Activated T-helper 17 cell treated with anti-CD3 and anti-CD28 coated beads, Interleukin-2, amount 50 U/mL, for 72 hours (primary cell): ENCODE measurements around the gene MTOR. TPM values are rescaled to one million over a fixed set of nuclear protein-coding genes. Genes with fewer than 3 reads are reported as not detected.
"Not testable (repeated sequence)": the region's sequence is repeated elsewhere in the genome, so short reads cannot be mapped to it uniquely, and the experiment has no call there.

Source experiments
- ATAC-seq: fragments of 150-1000 bp; cut with Tn5 transposase; replicated peaks from 2 replicates; pipeline ENCODE4 v1.10.0; 2021; ENCODE audit warnings: mild to moderate bottlenecking, moderate library complexity
- H3K27ac Mint-ChIP-seq: one replicate; pipeline ENCODE4 v1.8.0; 2022; ENCODE audit warnings: mixed read lengths
- H3K27me3 Mint-ChIP-seq: one replicate; pipeline ENCODE4 v1.8.0; 2022; ENCODE audit warnings: mixed read lengths
- H3K36me3 Mint-ChIP-seq: one replicate; pipeline ENCODE4 v1.8.0; 2022; ENCODE audit warnings: low read depth, mild to moderate bottlenecking, mixed read lengths
- H3K4me1 Mint-ChIP-seq: one replicate; pipeline ENCODE4 v1.8.0; 2022; ENCODE audit warnings: mixed read lengths
- H3K4me3 Mint-ChIP-seq: one replicate; pipeline ENCODE4 v1.8.0; 2022; ENCODE audit warnings: mild to moderate bottlenecking, mixed read lengths
- H3K9me3 Mint-ChIP-seq: one replicate; pipeline ENCODE4 v1.8.0; 2022; ENCODE audit warnings: mixed read lengths
- total RNA-seq, 2 donors: library from RNA; stranded (reverse); gene quantifications; one replicate each; pipeline ENCODE4 v1.2.3, GENCODE V29; 2022

The MTOR gene
- total RNA-seq, 2 donors from 2014 or later: 22.4 to 38.0 TPM

- not testable (repeated sequence) for ATAC-seq, H3K9me3 Mint-ChIP-seq, H3K27me3 Mint-ChIP-seq, H3K4me1 Mint-ChIP-seq, H3K4me3 Mint-ChIP-seq, H3K27ac Mint-ChIP-seq
- H3K36me3 Mint-ChIP-seq: peaks cover 65% of the 10 kb centered on the region
Measured at GRCh38 chr1:11166744-11167143, 95.6 kb downstream of the MTOR start.

DNA sequence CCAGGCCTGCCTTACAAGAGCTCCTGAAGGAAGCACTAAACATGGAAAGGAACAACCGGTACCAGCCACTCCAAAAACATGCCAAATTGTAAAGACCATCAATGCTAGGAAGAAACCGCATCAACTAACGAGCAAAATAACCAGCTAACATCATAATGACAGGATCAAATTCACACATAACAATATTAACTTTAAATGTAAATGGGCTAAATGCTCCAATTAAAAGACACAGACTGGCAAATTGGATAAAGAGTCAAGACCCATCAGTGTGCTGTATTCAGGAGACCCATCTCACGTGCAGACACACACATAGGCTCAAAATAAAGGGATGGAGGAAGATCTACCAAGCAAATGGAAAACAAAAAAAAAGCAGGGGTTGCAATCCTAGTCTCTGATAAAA is 99.6 kb downstream of the MTOR start:
- not testable (repeated sequence) for H3K27ac Mint-ChIP-seq, H3K9me3 Mint-ChIP-seq, H3K4me1 Mint-ChIP-seq, H3K27me3 Mint-ChIP-seq, ATAC-seq, H3K4me3 Mint-ChIP-seq
- peaks cover 82% of the 10 kb centered on the region for H3K36me3 Mint-ChIP-seq

DNA sequence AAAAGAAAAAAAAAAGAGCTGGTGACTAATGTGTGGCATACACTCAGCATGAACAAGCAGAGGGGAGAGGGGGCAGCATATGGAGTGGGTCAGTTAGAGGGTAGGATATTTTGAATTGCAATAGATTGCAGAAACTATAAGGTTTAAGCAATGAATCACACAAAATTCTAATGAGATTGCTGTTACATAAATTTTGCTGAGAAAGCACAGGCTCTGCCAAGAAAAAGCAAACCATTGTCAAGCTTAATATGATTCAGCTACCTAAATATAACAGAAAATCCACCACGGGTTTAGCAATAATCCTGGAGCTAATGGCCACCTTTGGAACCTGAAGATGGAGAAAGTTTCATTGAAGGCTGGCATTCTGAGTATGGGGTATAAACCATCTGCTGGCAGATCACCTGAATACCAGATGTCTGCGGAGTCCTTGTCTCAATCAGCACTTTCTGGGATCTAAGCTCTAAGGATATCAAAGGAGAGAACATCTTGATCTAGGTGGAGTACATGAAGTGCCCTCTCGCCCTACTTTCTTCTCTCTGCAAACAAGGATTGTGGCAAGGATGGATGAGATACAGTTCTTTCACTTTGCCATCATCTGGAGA is 103.5 kb downstream of the MTOR start:
- peaks cover 84% of the 10 kb centered on the region for H3K36me3 Mint-ChIP-seq
- H3K9me3 Mint-ChIP-seq: no peaks in the 10 kb centered on the region
- no peak for ATAC-seq
- no peak overlapping the region for H3K4me3 Mint-ChIP-seq
- peak overlapping the region; percentile 40 for H3K27ac Mint-ChIP-seq
- peaks cover 17% of the 10 kb centered on the region for H3K4me1 Mint-ChIP-seq
- H3K27me3 Mint-ChIP-seq: no peaks in the 10 kb centered on the region

- ATAC-seq: no peak
- Mint-ChIP-seq H3K9me3 (no peaks in the 10 kb centered on the region), H3K27ac (peak overlapping the region; percentile 40), H3K4me1 (peaks cover 17% of the 10 kb centered on the region), H3K36me3 (peaks cover 83% of the 10 kb centered on the region), H3K4me3 (no peak overlapping the region), H3K27me3 (no peaks in the 10 kb centered on the region)
Measured at GRCh38 chr1:11158291-11158690, 104.1 kb downstream of the MTOR start.

- no peak overlapping the region for H3K4me3 Mint-ChIP-seq
- H3K36me3 Mint-ChIP-seq: peaks cover 83% of the 10 kb centered on the region
- H3K9me3 Mint-ChIP-seq: no peaks in the 10 kb centered on the region
- ATAC-seq: peak; percentile 49
- peak overlapping the region; percentile 40 for H3K27ac Mint-ChIP-seq
- peaks cover 17% of the 10 kb centered on the region for H3K4me1 Mint-ChIP-seq
- H3K27me3 Mint-ChIP-seq: no peaks in the 10 kb centered on the region
Measured at GRCh38 chr1:11157867-11158266, 104.5 kb downstream of the MTOR start.

DNA sequence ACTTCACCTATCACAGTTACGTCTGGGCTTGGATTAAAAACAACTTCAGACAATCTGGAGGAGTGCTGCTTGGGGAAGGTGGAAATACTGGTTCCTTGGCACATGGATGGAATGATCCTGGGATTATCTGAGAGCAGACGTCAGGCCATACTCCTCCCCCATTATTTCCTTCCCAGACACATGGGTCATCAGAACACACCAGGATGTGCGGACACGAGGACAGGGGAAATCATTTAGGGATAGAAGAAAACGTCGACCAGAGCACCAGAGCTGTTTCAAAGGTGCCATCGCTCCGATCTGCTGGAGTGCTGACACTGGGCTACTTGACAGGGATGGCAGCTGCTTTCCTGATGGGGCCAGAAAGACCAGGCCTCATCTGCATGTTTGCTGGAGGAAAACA is 105.0 kb downstream of the MTOR start:
- peak overlapping the region; percentile 40 for H3K27ac Mint-ChIP-seq
- peaks cover 85% of the 10 kb centered on the region for H3K36me3 Mint-ChIP-seq
- no peaks in the 10 kb centered on the region for H3K27me3 Mint-ChIP-seq
- H3K9me3 Mint-ChIP-seq: no peaks in the 10 kb centered on the region
- peak overlapping the region; percentile 13 for H3K4me3 Mint-ChIP-seq
- H3K4me1 Mint-ChIP-seq: peaks cover 17% of the 10 kb centered on the region
- no peak for ATAC-seq

GRCh38 chr1:11156963-11157362 is 105.4 kb downstream of the MTOR start:
- Mint-ChIP-seq H3K4me3 (peak overlapping the region; percentile 13), H3K36me3 (peaks cover 82% of the 10 kb centered on the region), H3K27me3 (no peaks in the 10 kb centered on the region), H3K9me3 (no peaks in the 10 kb centered on the region), H3K27ac (peak overlapping the region; percentile 40), H3K4me1 (peaks cover 17% of the 10 kb centered on the region)
- peak; percentile 83 for ATAC-seq

GRCh38 chr1:11156441-11156840 is 105.9 kb downstream of the MTOR start:
- peaks cover 17% of the 10 kb centered on the region for H3K4me1 Mint-ChIP-seq
- ATAC-seq: no peak

DNA sequence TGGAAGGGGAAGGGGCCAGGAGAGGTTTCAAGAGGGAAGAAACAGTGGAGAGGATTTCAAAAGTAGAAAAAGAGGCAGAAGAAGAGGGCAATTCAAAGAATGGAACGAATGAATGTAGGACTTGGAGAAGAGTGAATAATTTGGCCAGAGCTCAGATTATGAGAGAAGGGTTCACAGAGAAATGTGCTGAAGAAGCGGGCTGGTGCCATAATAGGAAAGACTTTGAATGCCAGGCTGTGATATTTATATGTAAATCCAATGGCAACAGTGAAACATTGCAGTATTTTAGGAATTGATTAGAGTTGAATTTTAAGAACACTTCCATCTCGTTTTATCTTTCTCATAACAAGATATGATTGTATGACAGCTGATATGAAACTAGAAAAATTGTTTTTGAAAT is 109.2 kb downstream of the MTOR start:
- no peak for ATAC-seq
- Mint-ChIP-seq H3K4me3 (no peak overlapping the region), H3K4me1 (peaks cover 14% of the 10 kb centered on the region), H3K9me3 (no peaks in the 10 kb centered on the region), H3K36me3 (peaks cover 88% of the 10 kb centered on the region), H3K27ac (no peak overlapping the region), H3K27me3 (no peaks in the 10 kb centered on the region)

More at GRCh38 chr1:11156441-11156840, 105.9 kb downstream of the MTOR start:
- H3K4me3 Mint-ChIP-seq: peak overlapping the region; percentile 13
- H3K27me3 Mint-ChIP-seq: no peaks in the 10 kb centered on the region
- no peaks in the 10 kb centered on the region for H3K9me3 Mint-ChIP-seq
- H3K27ac Mint-ChIP-seq: peak overlapping the region; percentile 40
- peaks cover 82% of the 10 kb centered on the region for H3K36me3 Mint-ChIP-seq

GRCh38 chr1:11152755-11153154 is 109.6 kb downstream of the MTOR start:
- Mint-ChIP-seq H3K27me3 (no peaks in the 10 kb centered on the region), H3K9me3 (no peaks in the 10 kb centered on the region), H3K4me1 (peaks cover 11% of the 10 kb centered on the region), H3K4me3 (no peak overlapping the region), H3K36me3 (peaks cover 88% of the 10 kb centered on the region), H3K27ac (no peak overlapping the region)
- no peak for ATAC-seq

- Mint-ChIP-seq H3K36me3 (peaks cover 88% of the 10 kb centered on the region), H3K4me1 (peaks cover 6% of the 10 kb centered on the region), H3K27me3 (no peaks in the 10 kb centered on the region), H3K9me3 (no peaks in the 10 kb centered on the region), H3K27ac (no peak overlapping the region), H3K4me3 (no peak overlapping the region)
- ATAC-seq: no peak
Measured at GRCh38 chr1:11151826-11152612, 110.3 kb downstream of the MTOR start.

GRCh38 chr1:11151114-11151513 is 111.2 kb downstream of the MTOR start:
- H3K36me3 Mint-ChIP-seq: peaks cover 88% of the 10 kb centered on the region
- ATAC-seq: no peak
- H3K4me1 Mint-ChIP-seq: no peaks in the 10 kb centered on the region
- no peaks in the 10 kb centered on the region for H3K27me3 Mint-ChIP-seq
- H3K27ac Mint-ChIP-seq: no peak overlapping the region
- no peak overlapping the region for H3K4me3 Mint-ChIP-seq
- H3K9me3 Mint-ChIP-seq: no peaks in the 10 kb centered on the region

DNA sequence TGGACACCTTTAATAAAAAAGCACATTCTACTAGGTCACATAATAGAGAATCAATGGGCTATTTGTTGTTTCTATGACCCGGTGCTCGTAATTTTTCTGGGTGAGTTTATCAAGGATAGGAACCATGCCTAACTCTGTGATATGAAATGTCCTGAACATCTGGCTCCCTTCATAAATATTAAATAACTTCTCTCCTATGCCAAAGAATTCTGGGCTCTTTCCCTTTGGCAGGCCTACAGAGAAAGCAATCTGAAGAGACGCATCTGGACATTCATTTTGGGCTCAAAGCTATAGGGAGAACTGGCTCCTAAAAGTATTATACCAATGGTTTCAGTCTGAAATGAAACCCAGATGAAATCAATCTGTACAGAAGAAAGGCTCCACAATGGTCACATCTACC is 112.0 kb downstream of the MTOR start:
- Mint-ChIP-seq H3K27me3 (no peaks in the 10 kb centered on the region), H3K27ac (no peak overlapping the region), H3K9me3 (no peaks in the 10 kb centered on the region), H3K4me1 (no peaks in the 10 kb centered on the region), H3K36me3 (peaks cover 88% of the 10 kb centered on the region), H3K4me3 (no peak overlapping the region)
- no peak for ATAC-seq

DNA sequence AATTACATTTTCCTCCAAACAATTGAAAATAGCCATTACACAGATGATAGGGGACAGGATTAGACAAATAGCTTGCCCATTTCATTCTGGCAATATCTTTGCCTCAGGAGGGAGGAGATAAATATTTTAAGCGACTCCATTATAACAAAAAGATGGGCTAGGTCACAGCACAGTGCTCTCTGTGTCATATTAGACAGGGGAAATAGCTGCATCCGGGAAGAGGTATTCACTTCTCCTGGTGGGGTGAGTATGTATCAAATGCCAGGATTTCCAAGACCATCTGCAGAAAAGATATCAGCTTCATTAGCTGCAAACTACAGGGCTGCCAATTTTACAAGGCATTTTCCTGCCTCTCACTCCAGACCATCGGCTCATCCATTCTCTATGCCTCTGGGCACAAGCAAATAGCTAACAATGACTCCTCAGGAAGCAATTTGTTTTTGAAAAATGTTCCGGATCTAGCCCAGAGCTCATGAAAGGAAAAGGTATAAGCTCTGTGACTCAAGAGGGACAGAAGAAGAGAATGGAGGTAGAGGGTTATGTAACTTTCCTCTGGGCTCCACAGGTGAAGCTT is 115.1 kb downstream of the MTOR start:
- ATAC-seq: no peak
- Mint-ChIP-seq H3K4me3 (no peak overlapping the region), H3K27me3 (no peaks in the 10 kb centered on the region), H3K36me3 (peaks cover 90% of the 10 kb centered on the region), H3K9me3 (no peaks in the 10 kb centered on the region), H3K27ac (no peak overlapping the region), H3K4me1 (peaks cover 7% of the 10 kb centered on the region)

DNA sequence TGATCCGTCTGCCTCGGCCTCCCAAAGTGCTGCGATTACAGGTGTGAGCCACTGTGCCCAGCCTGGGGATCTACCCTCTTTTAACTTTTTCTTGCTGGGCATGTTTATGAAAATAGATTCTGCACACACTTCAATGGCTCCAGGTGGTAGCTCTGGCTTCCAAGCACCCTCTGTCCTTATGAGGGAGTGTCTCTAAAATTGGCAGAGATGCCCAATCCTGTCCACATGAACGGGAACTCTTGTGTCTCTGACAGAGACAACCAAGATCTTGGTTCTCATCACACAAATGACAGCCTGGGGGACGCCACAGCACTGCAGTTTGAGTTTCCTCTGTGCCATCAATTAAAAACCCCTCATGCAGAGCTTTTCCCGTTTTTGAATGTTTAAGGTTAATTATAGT is 116.6 kb downstream of the MTOR start:
- H3K4me1 Mint-ChIP-seq: peaks cover 7% of the 10 kb centered on the region
- H3K27ac Mint-ChIP-seq: no peak overlapping the region
- H3K27me3 Mint-ChIP-seq: no peaks in the 10 kb centered on the region
- H3K4me3 Mint-ChIP-seq: no peak overlapping the region
- ATAC-seq: no peak
- H3K36me3 Mint-ChIP-seq: peaks cover 84% of the 10 kb centered on the region
- no peaks in the 10 kb centered on the region for H3K9me3 Mint-ChIP-seq
